Osteoblast (primary cell): ENCODE results near the gene MUC5AC. TPM values are rescaled to one million over a fixed set of nuclear protein-coding genes. Genes with fewer than 3 reads are reported as not detected.

Source experiments
- DNase-seq: peaks from one replicate; pipeline ENCODE4 v3.0.0; 2011; ENCODE audit warnings: low spot score, mixed read lengths; ENCODE audit not compliant: insufficient read length; ENCODE audit errors: missing footprints
- H2AFZ ChIP-seq: 2 replicates; pipeline ENCODE4 v1.6.0; 2011; ENCODE audit warnings: mild to moderate bottlenecking, low read length
- H3K27ac ChIP-seq: 2 replicates; pipeline ENCODE4 v1.5.1; 2011; ENCODE audit warnings: mild to moderate bottlenecking, low read depth, low read length, moderate library complexity
- H3K27me3 ChIP-seq: 2 replicates; pipeline ENCODE4 v1.6.0; 2012; ENCODE audit warnings: mild to moderate bottlenecking, control low read depth, inconsistent platforms, low read length, moderate library complexity; ENCODE audit not compliant: insufficient read depth
- H3K36me3 ChIP-seq: 2 replicates; pipeline ENCODE4 v1.5.1; 2011; ENCODE audit warnings: mild to moderate bottlenecking, low read length, control low read depth, moderate library complexity; ENCODE audit not compliant: insufficient read depth
- H3K4me1 ChIP-seq: 2 replicates; pipeline ENCODE4 v1.5.1; 2011; ENCODE audit warnings: mild to moderate bottlenecking, low read length, control low read depth, moderate library complexity; ENCODE audit not compliant: insufficient read depth
- H3K4me2 ChIP-seq: 2 replicates; pipeline ENCODE4 v1.6.0; 2011; ENCODE audit warnings: mild to moderate bottlenecking, low read length; ENCODE audit not compliant: insufficient read depth
- H3K4me3 ChIP-seq: fragments of 200-600 bp; sonication (generic); 3 replicates; pipeline ENCODE4 v1.5.1; 2012; ENCODE audit warnings: mild to moderate bottlenecking, low read length, inconsistent platforms; ENCODE audit not compliant: insufficient read depth
- H3K79me2 ChIP-seq: 2 replicates; pipeline ENCODE4 v1.6.0; 2012; ENCODE audit warnings: mild to moderate bottlenecking, low read length, control low read depth, inconsistent platforms; ENCODE audit not compliant: insufficient read depth
- H3K9me3 ChIP-seq: 2 replicates; pipeline ENCODE4 v1.5.1; 2011; ENCODE audit warnings: low read depth, low read length, control low read depth
- H4K20me1 ChIP-seq: 2 replicates; pipeline ENCODE4 v1.6.0; 2012; ENCODE audit warnings: mild to moderate bottlenecking, low read length, control low read depth; ENCODE audit not compliant: insufficient read depth
- CTCF ChIP-seq: IDR thresholded peaks from 2 replicates; pipeline ENCODE4 v1.5.1; 2011; ENCODE audit warnings: mild to moderate bottlenecking, low read depth, low read length, moderate library complexity; ENCODE audit errors: extremely low read depth
- total RNA-seq: library from RNA; depleted of rRNA; stranded (reverse); fragments of >200 nt; gene quantifications from 2 replicates; pipeline ENCODE4 v1.2.3, GENCODE V29; 2012

Gene MUC5AC
- total RNA-seq, 1 donor = not detected

- no peak overlapping the region for H3K4me3 ChIP-seq
- TF ChIP-seq CTCF = no peak
- H3K4me2 ChIP-seq = no peak overlapping the region
- DNase-seq = peak; percentile 79
- H3K27me3 ChIP-seq = no peaks in the 10 kb centered on the region
- no peaks in the 10 kb centered on the region for H3K9me3 ChIP-seq
- H2AFZ ChIP-seq = no peak overlapping the region
- no peaks in the 10 kb centered on the region for H4K20me1 ChIP-seq
- no peaks in the 10 kb centered on the region for H3K4me1 ChIP-seq
- no peaks in the 10 kb centered on the region for H3K36me3 ChIP-seq
- H3K27ac ChIP-seq = no peak overlapping the region
- no peaks in the 10 kb centered on the region for H3K79me2 ChIP-seq
Measured at GRCh38 chr11:1219834-1220815, 62.4 kb downstream of the MUC5AC start.

- H3K36me3 ChIP-seq = no peaks in the 10 kb centered on the region
- H3K9me3 ChIP-seq = no peaks in the 10 kb centered on the region
- H3K27me3 ChIP-seq = no peaks in the 10 kb centered on the region
- H4K20me1 ChIP-seq = no peaks in the 10 kb centered on the region
- no peak overlapping the region for H3K4me2 ChIP-seq
- peak; percentile 76 for DNase-seq
- no peak overlapping the region for H3K4me3 ChIP-seq
- TF ChIP-seq CTCF = no peak
- H3K79me2 ChIP-seq = no peaks in the 10 kb centered on the region
- H3K4me1 ChIP-seq = no peaks in the 10 kb centered on the region
- H3K27ac ChIP-seq = no peak overlapping the region
- no peak overlapping the region for H2AFZ ChIP-seq
Measured at GRCh38 chr11:1220941-1221721, 63.4 kb downstream of the MUC5AC start.

- H4K20me1 ChIP-seq = no peaks in the 10 kb centered on the region
- H3K4me3 ChIP-seq = no peak overlapping the region
- no peaks in the 10 kb centered on the region for H3K36me3 ChIP-seq
- H3K9me3 ChIP-seq = no peaks in the 10 kb centered on the region
- no peaks in the 10 kb centered on the region for H3K79me2 ChIP-seq
- H3K27ac ChIP-seq = no peak overlapping the region
- no peak overlapping the region for H2AFZ ChIP-seq
- no peaks in the 10 kb centered on the region for H3K27me3 ChIP-seq
- no peaks in the 10 kb centered on the region for H3K4me1 ChIP-seq
- no peak overlapping the region for H3K4me2 ChIP-seq
- DNase-seq = peak; percentile 49
- no peak for TF ChIP-seq CTCF
Measured at GRCh38 chr11:1221848-1222311, 64.1 kb downstream of the MUC5AC start.
